Ovary (tissue), 9 donors: ENCODE data around the gene DCPS. TPM values are rescaled to one million over a fixed set of nuclear protein-coding genes. Genes with fewer than 3 reads are reported as not detected.
A peak's percentile ranks its signal among the peaks of the same experiment; 100 is the strongest.

Experiments used
- DNase-seq, 5 donors: peaks; one replicate each; pipeline ENCODE4 v3.0.0-alpha.2; 2019 to 2020
- H3K27ac ChIP-seq, 2 donors: fragments of 200-600 bp; one replicate each; pipeline versions ENCODE4 v1.5.1 to v1.8.0; 2019 to 2022
- H3K27me3 ChIP-seq: fragments of 200-600 bp; one replicate; pipeline ENCODE4 v1.8.0; 2022
- H3K36me3 ChIP-seq: fragments of 200-600 bp; sonication (generic); one replicate; pipeline ENCODE4 v1.5.1; 2019
- H3K4me1 ChIP-seq: one replicate; pipeline ENCODE4 v1.8.1; 2013; ENCODE audit warnings: mild to moderate bottlenecking, moderate library complexity; ENCODE audit not compliant: insufficient read depth
- H3K4me3 ChIP-seq: fragments of 200-600 bp; sonication (generic); one replicate; pipeline ENCODE4 v1.5.1; 2017
- H3K9me3 ChIP-seq, 2 donors: fragments of 200-600 bp in 1 of 2; sonication (generic) in 1 of 2; one replicate each; pipeline versions ENCODE4 v1.5.1 to v1.8.1; 2013 to 2019; ENCODE audit warnings: mild to moderate bottlenecking in 1 of 2, moderate library complexity in 1 of 2
- EP300 ChIP-seq: sonication (generic); formaldehyde crosslinking; IDR thresholded peaks from one replicate; pipeline ENCODE4 v1.6.1; 2017; ENCODE audit warnings: antibody characterized with exemption
- POLR2A ChIP-seq: fragments of 450-650 bp; IDR thresholded peaks from one replicate; pipeline ENCODE4 v1.6.1; 2017; ENCODE audit warnings: antibody characterized with exemption, mild to moderate bottlenecking, moderate library complexity
- WGBS, 3 donors: extraction: QIAGEN DNeasy Blood & Tissue Kit in 1 of 3; methylation state at CpG; one replicate each; pipeline versions ENCODE4 v1.1.5 to v1.1.7; 2013 to 2017; 5-methylcytosine and 5-hydroxymethylcytosine counted together
- intact Hi-C, 4 donors: fragments of 100-400 bp; cut with DNase I; formaldehyde crosslinking; loops; one replicate each; pipeline versions ENCODE4 v1.11.0 to v1.15.1; 2022 to 2023
- polyA plus RNA-seq, 2 donors: library from polyadenylated mRNA; stranded (reverse); fragments of 200-250 nt in 1 of 2; fragments of 350-450 nt in 1 of 2; fragmentation: Illumina TruSeq in 1 of 2; extraction: RNeasy Lipid Tissue Mini Kit (QIAGEN cat#74804) in 1 of 2; gene quantifications; one replicate each; pipeline ENCODE4 v1.2.3, GENCODE V29; 2013 to 2014
- total RNA-seq, 7 donors: library from RNA; depleted of rRNA in 2 of 7; stranded (reverse); fragments of >200 nt in 2 of 7; fragmentation: NEBNext Ultra II Directional in 3 of 7; extraction: Animal tissue kit (Norgen Biotek cat#: 25700) in 3 of 7; gene quantifications; one replicate each; pipeline versions ENCODE4 v1.1.0 to v1.2.4, GENCODE V29; 2016 to 2023
- TF ChIP-seq, protein P1 (sequence below), 3 donors: fragments of 450-650 bp in 2 of 3; fragments of 200-600 bp in 1 of 3; IDR thresholded peaks; one replicate each; pipeline versions ENCODE4 v1.5.1 to v1.8.0; 2016 to 2022; ENCODE audit warnings: antibody characterized with exemption in 3 of 3, mild to moderate bottlenecking in 1 of 3
- donor health status: DM: no; HTN: no; CAD: no; lungs with moderate emphysema.
- donor health status: DM: no; HTN: no; CAD: no.
- donor health status: Bipolar disorder and iron deficiency.
- donor health status: DM: yes; HTN: yes; CAD: no.
- donor health status: DM: no; HTN: no; CAD: no.
- donor health status: DM: yes; HTN: yes; CAD: no.

Gene DCPS
- total and polyA plus RNA-seq, 9 donors = 6.6 to 17.2 (median 13.5) TPM

DNA sequence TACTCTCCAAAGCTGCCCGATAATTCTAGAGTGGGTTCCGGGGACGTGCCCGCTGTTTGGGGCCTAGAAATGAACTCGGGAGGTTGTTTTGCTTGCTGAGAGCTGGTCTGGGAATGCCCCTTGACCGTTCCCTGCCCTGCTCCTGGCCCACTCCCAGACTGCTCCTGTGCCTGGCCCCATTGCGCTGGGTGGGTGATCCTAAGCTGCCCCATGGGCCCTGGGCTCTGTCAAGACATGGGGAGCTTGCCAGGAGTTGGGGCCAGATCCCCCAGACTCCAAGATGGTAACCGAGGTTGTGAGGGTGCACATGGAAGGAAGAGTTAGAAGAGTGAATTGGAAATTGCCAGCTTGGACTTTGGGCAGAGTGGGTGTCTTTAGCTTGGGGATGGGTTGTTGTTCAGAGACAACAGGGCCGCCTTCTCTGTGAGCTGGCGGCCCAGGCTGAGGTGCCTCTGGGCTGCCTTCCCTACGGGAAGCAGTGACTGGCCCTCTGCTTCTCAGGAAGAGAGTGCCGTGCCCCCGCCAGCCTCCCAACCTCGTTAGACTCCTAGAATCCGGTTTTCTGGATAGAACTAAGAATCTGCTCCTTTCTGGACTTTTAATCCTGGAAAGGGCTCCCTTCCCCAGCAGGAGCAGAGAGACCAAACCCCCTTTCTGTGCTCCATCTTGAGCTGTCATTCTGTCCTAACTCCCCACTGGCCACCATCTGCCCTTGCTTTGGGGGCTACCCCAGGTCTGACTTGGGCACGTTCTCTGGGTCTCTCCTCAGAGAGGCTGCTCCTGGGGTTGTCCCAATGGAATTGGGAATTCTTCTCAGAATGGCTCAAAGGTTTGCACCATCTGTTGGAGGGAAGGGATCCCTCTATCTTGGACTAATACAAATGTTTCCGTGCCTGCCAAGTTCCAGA lies 53.4 kb downstream of the DCPS start:
- no peak for TF ChIP-seq EP300
- peaks cover 39% of the 10 kb centered on the region for H3K4me1 ChIP-seq
- peak overlapping the region; percentile 82 to 95 for H3K27ac ChIP-seq
- DNase-seq = peak in 4 of 5 donors; percentile 57 to 78 (median 64)
- H3K4me3 ChIP-seq = peak overlapping the region; percentile 70
- 7 to 14% (median 10%) methylated on average over 17 of the region's 17 CpGs for WGBS, 3 donors
- H3K36me3 ChIP-seq = no peaks in the 10 kb centered on the region
- H3K9me3 ChIP-seq = no peaks in the 10 kb centered on the region
- H3K27me3 ChIP-seq = no peaks in the 10 kb centered on the region
- intact Hi-C loops = loop anchor here (5.0 to 10.0 kb wide), 5 partner anchors 35 to 60 kb away; partner anchors contain the start of gene DCPS (in 1 of the 4)

DNA sequence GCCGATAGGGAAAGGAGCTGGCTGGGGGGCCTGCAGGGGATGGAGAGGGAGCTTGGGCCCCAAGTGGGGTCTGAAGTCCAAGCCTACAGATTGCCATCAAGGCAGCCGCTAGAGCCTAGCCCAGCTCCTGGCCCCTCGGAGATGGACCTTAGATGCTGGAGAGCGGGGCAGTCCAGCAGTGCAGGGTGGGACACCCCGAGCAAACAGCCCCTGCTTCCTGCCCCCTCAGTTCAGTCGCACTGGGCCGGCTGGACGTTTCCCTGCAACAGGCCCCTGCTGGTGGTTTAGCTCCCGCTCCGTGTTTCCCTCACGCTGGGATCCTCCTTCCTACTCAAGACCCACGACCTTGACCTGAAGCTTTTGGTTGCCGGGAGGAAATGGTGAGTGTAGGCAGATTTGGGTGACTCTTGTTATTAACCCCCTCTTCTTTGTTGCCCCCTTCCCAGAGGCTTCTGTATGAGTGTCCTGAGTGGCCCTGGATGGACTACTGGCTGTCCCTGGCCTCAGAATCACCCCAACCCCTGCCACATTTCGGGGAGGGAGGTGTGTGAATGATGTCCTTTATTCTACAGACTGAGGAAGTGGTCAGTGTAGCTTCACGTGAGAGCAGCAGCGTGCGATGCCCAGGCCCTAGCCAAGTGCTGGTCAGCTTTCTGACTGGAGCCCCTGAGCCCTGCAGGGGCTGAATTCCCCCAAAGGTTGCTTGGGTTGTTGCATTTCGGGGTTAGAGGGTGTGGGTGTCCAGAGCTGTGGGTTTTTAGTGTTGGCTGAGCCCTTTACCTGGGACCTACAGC lies 54.3 kb downstream of the DCPS start:
- H3K27ac ChIP-seq = peak overlapping the region; percentile 82 to 95
- H3K4me1 ChIP-seq = peaks cover 41% of the 10 kb centered on the region
- peak; percentile 69 to 81 (median 73) for DNase-seq
- peak overlapping the region; percentile 70 for H3K4me3 ChIP-seq
- no peaks in the 10 kb centered on the region for H3K27me3 ChIP-seq
- intact Hi-C loops = loop anchor here (5.0 to 10.0 kb wide), 5 partner anchors 34 to 59 kb away; partner anchors contain the start of gene DCPS (in 1 of the 4)
- H3K36me3 ChIP-seq = no peaks in the 10 kb centered on the region
- TF ChIP-seq, protein P1, sequence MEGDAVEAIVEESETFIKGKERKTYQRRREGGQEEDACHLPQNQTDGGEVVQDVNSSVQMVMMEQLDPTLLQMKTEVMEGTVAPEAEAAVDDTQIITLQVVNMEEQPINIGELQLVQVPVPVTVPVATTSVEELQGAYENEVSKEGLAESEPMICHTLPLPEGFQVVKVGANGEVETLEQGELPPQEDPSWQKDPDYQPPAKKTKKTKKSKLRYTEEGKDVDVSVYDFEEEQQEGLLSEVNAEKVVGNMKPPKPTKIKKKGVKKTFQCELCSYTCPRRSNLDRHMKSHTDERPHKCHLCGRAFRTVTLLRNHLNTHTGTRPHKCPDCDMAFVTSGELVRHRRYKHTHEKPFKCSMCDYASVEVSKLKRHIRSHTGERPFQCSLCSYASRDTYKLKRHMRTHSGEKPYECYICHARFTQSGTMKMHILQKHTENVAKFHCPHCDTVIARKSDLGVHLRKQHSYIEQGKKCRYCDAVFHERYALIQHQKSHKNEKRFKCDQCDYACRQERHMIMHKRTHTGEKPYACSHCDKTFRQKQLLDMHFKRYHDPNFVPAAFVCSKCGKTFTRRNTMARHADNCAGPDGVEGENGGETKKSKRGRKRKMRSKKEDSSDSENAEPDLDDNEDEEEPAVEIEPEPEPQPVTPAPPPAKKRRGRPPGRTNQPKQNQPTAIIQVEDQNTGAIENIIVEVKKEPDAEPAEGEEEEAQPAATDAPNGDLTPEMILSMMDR (IDR thresholded peaks at IDR 0.05) = peak in 2 of 3 donors; percentile 13 to 20
- TF ChIP-seq EP300 = no peak
- TF ChIP-seq POLR2A = peak; percentile 30
- WGBS, 3 donors = 10 to 28% (median 22%) methylated on average over 18 of the region's 18 CpGs
- no peaks in the 10 kb centered on the region for H3K9me3 ChIP-seq

DNA sequence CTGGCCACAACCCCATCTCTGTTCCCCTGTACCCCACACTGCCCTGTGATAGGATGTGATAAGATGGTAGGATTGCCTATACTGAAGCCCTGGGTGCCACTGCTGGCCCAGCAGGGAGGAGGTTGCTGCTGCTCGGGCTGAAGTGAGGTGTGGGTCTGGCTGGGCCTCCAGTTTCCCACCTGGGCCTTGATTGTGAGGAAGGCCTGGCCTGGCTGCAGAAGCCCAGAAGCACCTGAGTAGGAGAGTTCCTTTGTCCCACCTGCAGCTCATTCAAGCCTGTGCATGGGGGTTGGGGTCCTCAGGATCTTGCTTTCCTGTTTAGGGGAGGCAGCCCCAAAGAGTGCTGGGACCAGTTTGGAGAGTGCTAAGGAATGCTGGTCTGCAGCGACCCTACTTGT lies 54.9 kb downstream of the DCPS start:
- peak overlapping the region; percentile 82 to 95 for H3K27ac ChIP-seq
- H3K4me3 ChIP-seq = no peak overlapping the region
- 18 to 35% (median 33%) methylated on average over 2 of the region's 2 CpGs for WGBS, 3 donors
- intact Hi-C loops = loop anchor here (5.0 to 10.0 kb wide), 5 partner anchors 34 to 59 kb away; partner anchors contain the start of gene DCPS (in 1 of the 4)
- TF ChIP-seq EP300 (no peak), POLR2A (no peak)
- TF ChIP-seq, protein P1 (IDR thresholded peaks at IDR 0.05) = no peak
- H3K4me1 ChIP-seq = peaks cover 42% of the 10 kb centered on the region
- no peaks in the 10 kb centered on the region for H3K9me3 ChIP-seq
- no peaks in the 10 kb centered on the region for H3K27me3 ChIP-seq
- DNase-seq = peak in 2 of 5 donors; percentile 35 to 50
- no peaks in the 10 kb centered on the region for H3K36me3 ChIP-seq

DNA sequence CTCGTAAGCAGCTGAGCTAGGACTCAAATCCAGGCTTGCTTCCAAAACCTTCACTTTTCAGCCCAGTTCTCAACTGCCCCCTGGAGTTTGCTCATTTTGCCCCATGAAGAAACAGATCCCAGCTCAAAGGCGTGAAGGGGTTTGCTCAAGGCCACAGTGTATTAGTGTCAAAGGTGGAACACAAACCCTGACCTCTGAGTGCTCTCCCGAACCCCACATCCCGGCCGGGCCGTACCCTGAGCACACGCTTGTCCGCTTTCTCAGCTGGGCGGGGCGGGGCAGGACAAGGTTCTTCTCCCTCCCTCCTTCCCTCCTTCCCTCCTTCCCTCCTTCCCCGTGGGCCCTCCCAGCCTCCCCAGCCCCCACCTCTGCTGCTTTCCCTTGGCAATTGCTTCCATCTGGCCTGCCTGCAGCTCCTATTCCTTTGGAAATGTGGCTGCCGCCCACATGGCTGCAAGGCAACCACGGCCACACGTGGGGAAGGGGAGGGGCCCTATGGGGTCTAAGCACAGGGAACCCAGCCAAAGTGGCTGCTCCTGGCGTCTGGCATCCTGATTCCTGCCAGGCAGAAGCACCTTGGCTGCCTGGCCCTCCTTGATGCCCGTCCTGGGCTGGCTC lies 55.7 kb downstream of the DCPS start:
- no peaks in the 10 kb centered on the region for H3K36me3 ChIP-seq
- peaks cover 40% of the 10 kb centered on the region for H3K4me1 ChIP-seq
- peak; percentile 14 for TF ChIP-seq POLR2A
- TF ChIP-seq, protein P1 (IDR thresholded peaks at IDR 0.05) = peak in 1 of 3 donors; percentile 22
- TF ChIP-seq EP300 = no peak
- peak overlapping the region; percentile 64 to 95 for H3K27ac ChIP-seq
- WGBS, 3 donors = 2 to 14% (median 8%) methylated on average over 16 of the region's 16 CpGs
- DNase-seq = peak; percentile 91 to 95 (median 94)
- H3K27me3 ChIP-seq = no peaks in the 10 kb centered on the region
- no peaks in the 10 kb centered on the region for H3K9me3 ChIP-seq
- H3K4me3 ChIP-seq = no peak overlapping the region
- intact Hi-C loops = loop anchor here (5.0 to 10.0 kb wide), 5 partner anchors 33 to 58 kb away; partner anchors contain the start of gene DCPS (in 1 of the 4)
